Measurements from ENCODE around the gene FBXO4. TPM values are rescaled to one million over a fixed set of nuclear protein-coding genes. Genes with fewer than 3 reads are reported as not detected.

FBXO4 gene
- total RNA-seq, 1 experiment from 2014 or later = 30.4 TPM

DNA sequence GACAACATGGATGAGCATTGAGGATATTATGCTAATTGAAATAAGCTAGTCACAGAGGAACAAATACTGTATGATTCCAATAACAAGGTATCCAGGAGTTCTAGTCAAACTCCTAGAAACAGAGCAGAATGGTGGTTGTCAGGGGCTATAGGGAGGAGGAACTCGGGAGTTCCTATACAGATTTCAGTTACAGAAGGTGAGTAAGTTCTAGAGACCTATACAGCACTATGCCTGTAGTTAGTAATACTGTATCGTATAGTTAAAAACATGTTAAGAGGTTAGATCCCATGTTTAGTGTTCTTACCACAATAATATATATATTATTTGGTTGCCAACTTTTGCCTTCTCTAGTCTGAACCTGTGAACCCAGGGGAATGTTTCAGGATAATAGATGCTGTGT, 46.9 kb upstream of the FBXO4 start:
- intact Hi-C loops (cut with micrococcal nuclease; ENCODE audit: unreplicated experiment) = loop anchor here (10.0 kb wide), 1 partner anchor 1507 kb away; no protein-coding TSS in a partner anchor
- Histone ChIP-seq H3K9me2 (ENCODE audit: insufficient read depth) (no peaks in the 10 kb centered on the region; the same call in 1 of the 2 replicates), H3K27ac (no peak overlapping the region), H3K4me3 (no peak overlapping the region), H3K9me3 (ENCODE audit: insufficient read depth, low read depth) (no peaks in the 10 kb centered on the region), H4K20me1 (ENCODE audit: insufficient read depth) (no peaks in the 10 kb centered on the region), H3K4me1 (replicated peaks; ENCODE audit: insufficient read depth) (no peaks in the 10 kb centered on the region), H3F3A (ENCODE audit: insufficient read depth, low read depth) (no peaks in the 10 kb centered on the region), H3K36me3 (ENCODE audit: low read depth) (no peaks in the 10 kb centered on the region), H3K79me2 (ENCODE audit: low read depth) (no peaks in the 10 kb centered on the region), H3K27me3 (ENCODE audit: insufficient read depth, low read depth) (no peaks in the 10 kb centered on the region), H3K4me2 (no peak overlapping the region), H2AFZ (no peak overlapping the region)
- ChIA-PET POLR2A (ENCODE audit: unreplicated experiment) (no interaction called here), CTCF (no interaction called here)
- DNase-seq = no peak
- BruUV-seq (replicated peaks) = no TSS peak
- TF ChIP-seq EZH2 (IDR thresholded peaks at IDR 0.05; ENCODE audit: low read depth) = no peak
- TF ChIP-seq, protein P1, sequence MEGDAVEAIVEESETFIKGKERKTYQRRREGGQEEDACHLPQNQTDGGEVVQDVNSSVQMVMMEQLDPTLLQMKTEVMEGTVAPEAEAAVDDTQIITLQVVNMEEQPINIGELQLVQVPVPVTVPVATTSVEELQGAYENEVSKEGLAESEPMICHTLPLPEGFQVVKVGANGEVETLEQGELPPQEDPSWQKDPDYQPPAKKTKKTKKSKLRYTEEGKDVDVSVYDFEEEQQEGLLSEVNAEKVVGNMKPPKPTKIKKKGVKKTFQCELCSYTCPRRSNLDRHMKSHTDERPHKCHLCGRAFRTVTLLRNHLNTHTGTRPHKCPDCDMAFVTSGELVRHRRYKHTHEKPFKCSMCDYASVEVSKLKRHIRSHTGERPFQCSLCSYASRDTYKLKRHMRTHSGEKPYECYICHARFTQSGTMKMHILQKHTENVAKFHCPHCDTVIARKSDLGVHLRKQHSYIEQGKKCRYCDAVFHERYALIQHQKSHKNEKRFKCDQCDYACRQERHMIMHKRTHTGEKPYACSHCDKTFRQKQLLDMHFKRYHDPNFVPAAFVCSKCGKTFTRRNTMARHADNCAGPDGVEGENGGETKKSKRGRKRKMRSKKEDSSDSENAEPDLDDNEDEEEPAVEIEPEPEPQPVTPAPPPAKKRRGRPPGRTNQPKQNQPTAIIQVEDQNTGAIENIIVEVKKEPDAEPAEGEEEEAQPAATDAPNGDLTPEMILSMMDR (conservative IDR thresholded peaks at IDR 0.05) = no peak

DNA sequence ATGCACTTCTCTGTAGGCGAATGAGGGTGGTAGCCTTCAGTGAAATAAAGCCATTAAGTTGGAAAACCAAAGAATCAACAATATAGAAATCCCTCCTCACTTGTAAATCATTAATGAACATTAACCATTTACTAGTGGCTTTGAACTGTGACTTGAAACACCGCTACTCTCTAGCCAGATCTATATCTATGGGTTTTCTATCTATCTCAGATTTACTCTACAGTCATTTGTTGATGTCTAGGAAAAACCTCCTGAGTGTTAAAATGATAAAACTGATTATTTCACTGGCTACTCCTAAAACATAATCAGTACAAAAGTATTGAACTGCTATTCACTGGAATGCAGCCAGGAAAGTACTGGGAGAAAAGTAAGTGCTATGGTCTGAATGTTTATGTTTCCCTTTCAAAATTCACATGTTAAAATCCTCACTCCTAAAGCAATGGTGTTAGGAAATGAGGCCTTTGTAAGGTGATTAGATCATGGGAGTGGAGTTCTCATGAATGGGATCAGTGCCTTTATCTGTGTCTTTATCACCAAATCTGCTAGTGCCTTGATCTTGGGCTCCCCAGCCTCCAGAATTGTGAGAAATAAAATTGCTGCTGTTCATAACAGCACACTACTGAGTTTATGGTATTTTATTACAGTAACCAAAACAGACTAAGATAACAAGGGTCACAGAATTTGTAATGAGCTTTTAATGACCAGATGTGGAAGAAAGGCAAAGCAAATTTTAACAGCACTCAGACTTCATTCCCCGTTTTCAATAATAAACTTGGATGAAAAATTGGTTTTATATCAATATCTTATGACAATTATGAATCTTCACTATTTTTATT, 46.2 kb upstream of the FBXO4 start:
- Histone ChIP-seq H4K20me1 (ENCODE audit: insufficient read depth) (no peaks in the 10 kb centered on the region), H3K27me3 (ENCODE audit: insufficient read depth, low read depth) (no peaks in the 10 kb centered on the region), H3K4me1 (replicated peaks; ENCODE audit: insufficient read depth) (no peaks in the 10 kb centered on the region), H3K79me2 (ENCODE audit: low read depth) (no peaks in the 10 kb centered on the region), H3K27ac (no peak overlapping the region), H3K36me3 (ENCODE audit: low read depth) (no peaks in the 10 kb centered on the region), H3K4me2 (no peak overlapping the region), H3K4me3 (no peak overlapping the region), H3F3A (ENCODE audit: insufficient read depth, low read depth) (no peaks in the 10 kb centered on the region), H3K9me2 (ENCODE audit: insufficient read depth) (no peaks in the 10 kb centered on the region; the same call in 1 of the 2 replicates), H2AFZ (no peak overlapping the region), H3K9me3 (ENCODE audit: insufficient read depth, low read depth) (no peaks in the 10 kb centered on the region)
- no peak for DNase-seq
- ChIA-PET CTCF (no interaction called here), POLR2A (ENCODE audit: unreplicated experiment) (no interaction called here)
- TF ChIP-seq EZH2 (IDR thresholded peaks at IDR 0.05; ENCODE audit: low read depth) = no peak
- TF ChIP-seq, protein P1 (conservative IDR thresholded peaks at IDR 0.05) = no peak
- intact Hi-C loops (cut with micrococcal nuclease; ENCODE audit: unreplicated experiment) = loop anchor here (10.0 kb wide), 1 partner anchor 1506 kb away; no protein-coding TSS in a partner anchor
- no TSS peak for BruUV-seq (replicated peaks)

DNA sequence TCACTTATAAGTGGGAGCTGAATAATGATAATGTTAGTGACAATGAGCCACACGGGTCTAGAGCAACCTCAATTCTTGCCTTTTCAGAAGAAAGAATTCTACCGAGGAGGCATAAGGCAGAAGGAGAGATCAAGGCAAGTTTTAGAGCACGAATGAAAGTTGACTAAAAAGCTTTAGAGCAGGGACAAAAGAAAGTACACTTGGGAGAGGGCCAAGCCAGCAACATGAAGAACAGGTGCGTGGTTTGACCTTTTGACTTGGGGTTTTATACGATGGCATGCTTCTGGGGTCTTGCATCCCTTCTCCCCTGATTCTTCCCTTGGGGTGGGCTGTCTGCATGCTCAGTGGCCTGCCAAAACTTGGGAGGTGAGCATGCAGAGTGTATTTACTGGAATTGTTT, 42.3 kb upstream of the FBXO4 start:
- H3K27me3 ChIP-seq (ENCODE audit: insufficient read depth, low read depth) = no peaks in the 10 kb centered on the region
- ChIA-PET CTCF (no interaction called here), POLR2A (ENCODE audit: unreplicated experiment) (interaction anchor here (0.5 to 0.6 kb wide), 2 partner anchors 12 to 53 kb away, joined by 4 read pairs; no protein-coding TSS in a partner anchor)
- no peaks in the 10 kb centered on the region for H3K9me2 ChIP-seq (ENCODE audit: insufficient read depth)
- no peaks in the 10 kb centered on the region for H3F3A ChIP-seq (ENCODE audit: insufficient read depth, low read depth)
- no peaks in the 10 kb centered on the region for H3K9me3 ChIP-seq (ENCODE audit: insufficient read depth, low read depth)
- H3K36me3 ChIP-seq (ENCODE audit: low read depth) = no peaks in the 10 kb centered on the region
- BruUV-seq (replicated peaks) = no TSS peak
- intact Hi-C loops (cut with micrococcal nuclease; ENCODE audit: unreplicated experiment) = no loop called here
- no peak overlapping the region for H3K4me3 ChIP-seq
- H3K4me2 ChIP-seq = no peak overlapping the region
- DNase-seq = no peak
- H3K27ac ChIP-seq = no peak overlapping the region
- no peak overlapping the region for H2AFZ ChIP-seq
- no peaks in the 10 kb centered on the region for H3K4me1 ChIP-seq (replicated peaks; ENCODE audit: insufficient read depth)
- no peaks in the 10 kb centered on the region for H4K20me1 ChIP-seq (ENCODE audit: insufficient read depth)
- no peak for TF ChIP-seq EZH2 (IDR thresholded peaks at IDR 0.05; ENCODE audit: low read depth)
- TF ChIP-seq, protein P1 (conservative IDR thresholded peaks at IDR 0.05) = no peak
- no peaks in the 10 kb centered on the region for H3K79me2 ChIP-seq (ENCODE audit: low read depth)
